GM18508 (cell line): ENCODE measurements around the gene C18orf32.
"Not testable (repeated sequence)": the region's sequence is repeated elsewhere in the genome, so short reads cannot be mapped to it uniquely, and the experiment has no call there.

ENCODE experiments used
- ATAC-seq: cut with Tn5 transposase; IDR thresholded peaks from one replicate; pipeline ENCODE4 v1.9.1; 2021; ENCODE audit warnings: moderate number of reproducible peaks; ENCODE audit not compliant: insufficient read depth, unreplicated experiment

C18orf32 gene

DNA sequence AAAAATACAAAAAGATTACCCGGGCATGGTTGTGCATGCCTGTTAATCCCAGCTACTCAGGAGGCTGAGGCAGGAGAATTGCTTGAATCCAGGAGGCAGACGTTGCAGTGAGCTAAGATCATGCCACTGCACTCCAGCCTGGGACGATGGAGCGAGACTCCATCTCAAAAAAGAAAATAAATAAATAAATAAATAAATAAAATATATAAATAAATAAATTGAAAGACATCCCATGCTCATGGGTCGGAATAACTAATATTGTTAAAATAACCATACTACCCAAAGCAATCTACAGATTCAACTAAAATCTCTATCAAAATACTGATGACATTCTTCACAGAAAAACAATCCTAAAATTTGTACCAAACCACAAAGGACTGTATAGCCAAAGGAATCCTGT, 19.4 kb upstream of the C18orf32 start:
- not testable (repeated sequence) for ATAC-seq

DNA sequence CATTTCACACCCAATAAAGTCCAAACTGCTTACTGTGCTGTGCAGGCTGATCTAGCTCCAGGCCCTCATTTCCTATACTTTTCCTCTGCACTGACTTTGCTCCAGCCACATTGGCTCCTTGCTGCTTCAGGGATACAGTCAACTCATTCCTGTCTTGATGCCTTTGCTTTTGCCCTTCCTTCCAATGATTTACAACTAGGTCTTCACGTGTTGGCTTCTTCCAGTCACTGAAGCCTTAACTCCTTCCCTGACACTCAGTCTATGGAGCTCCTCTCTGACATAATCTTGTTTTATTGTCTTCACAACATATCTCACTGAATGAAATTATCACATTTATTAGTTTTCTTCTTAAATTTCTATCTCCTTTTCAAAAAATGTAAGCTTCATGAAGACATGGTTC, 16.9 kb upstream of the C18orf32 start:
- ATAC-seq = no peak

DNA sequence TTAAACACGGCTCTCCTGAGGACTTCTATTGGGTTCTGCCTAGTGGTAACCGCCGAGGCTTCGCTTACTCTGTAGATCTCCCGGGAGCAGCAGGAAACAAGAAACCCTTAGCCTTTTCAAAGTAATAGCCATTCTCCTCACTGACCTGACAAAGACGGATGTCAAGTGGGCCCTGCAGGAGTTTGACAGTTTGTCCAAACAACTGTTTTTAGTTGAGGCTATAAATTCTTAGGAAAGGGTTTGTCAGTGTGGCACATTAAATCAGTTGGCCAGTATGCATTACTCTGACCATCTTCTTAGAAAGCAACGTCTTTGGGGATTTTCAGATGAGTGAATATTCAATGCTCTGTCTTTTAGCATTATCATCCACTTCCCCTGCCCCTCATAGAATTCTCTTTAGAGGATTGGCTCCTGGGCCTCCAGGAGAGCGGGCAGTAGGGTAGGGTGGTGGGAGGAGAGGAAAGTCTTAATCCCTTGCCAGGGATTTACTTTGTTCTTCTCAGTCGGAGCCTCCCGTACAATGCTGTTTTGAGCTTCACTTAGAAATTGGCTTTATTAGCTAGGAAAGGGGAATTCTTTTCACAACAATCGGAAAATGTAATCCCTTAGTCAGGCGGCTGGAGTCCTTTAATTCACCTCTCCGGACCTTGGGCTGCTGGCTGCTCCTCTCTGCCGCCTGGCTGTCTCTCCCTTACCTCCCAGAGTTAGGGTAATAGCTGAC, 13.3 kb upstream of the C18orf32 start:
- no peak for ATAC-seq

DNA sequence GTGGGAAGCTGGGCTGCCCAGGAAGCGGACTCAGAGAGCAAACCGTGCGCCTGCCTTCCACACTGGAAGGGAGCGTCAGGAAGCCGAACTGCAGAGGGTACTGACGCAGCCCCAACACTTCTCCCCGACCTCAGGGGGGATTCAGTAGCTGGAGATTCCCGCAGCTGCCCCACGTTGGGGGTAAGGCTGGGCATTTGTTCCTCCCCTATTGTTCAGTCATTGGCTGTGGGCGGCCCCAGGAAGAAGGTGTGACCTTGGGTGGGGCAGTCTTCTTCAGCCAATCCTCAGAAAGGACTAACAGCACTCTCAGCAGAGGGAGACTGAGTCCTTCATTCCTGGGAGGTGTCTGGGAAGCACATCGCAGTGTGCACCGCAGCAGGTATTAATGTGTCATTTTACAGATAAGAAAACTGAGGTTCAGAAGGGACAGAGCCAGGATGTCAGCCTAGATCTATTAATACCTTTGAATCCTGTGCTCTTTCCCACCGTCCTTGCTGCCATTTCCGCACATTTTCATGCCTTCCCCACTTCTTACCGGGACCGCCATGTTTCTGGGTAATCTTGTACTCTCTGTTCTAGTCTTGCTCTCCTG, 12.1 kb upstream of the C18orf32 start:
- no peak for ATAC-seq

DNA sequence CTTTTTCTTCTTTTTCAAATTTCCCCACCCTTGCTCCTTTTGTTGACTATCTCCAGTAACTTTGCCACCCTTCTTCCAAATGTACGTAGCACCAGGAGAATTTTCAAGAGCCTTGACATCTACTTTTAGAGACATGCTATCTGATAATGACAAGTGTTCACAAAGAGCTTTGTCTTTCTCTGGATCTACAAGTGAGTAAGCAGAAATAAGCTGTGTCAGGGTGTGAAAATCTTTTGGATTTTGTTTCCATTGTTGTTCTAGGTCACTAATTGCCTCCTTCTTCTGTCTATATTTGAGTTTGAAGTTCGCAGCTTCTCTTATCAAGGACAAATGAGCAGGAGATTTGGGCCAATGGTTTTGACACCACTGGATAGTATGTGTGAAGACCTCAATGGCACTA, 8.4 kb upstream of the C18orf32 start:
- ATAC-seq = no peak

DNA sequence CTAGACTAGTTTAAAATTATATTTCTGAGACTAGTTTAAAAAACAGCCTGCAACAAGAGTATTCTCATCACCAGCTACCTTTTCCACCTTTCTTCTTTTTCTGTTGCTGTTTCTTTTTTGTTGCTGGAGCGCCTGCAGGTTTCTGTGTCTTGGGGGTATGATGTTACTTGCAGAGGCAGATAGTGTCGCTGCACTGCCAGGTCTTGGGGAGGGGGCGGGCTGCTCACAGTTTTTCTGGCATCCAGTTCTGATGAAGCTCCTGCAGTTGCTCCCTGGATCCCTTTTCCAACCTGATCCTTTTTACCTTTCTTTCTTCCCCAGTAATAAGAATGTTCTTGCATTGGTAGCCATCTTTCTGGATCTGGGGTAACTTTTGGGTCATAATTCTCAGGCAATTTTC, 8.0 kb upstream of the C18orf32 start:
- ATAC-seq = no peak

DNA sequence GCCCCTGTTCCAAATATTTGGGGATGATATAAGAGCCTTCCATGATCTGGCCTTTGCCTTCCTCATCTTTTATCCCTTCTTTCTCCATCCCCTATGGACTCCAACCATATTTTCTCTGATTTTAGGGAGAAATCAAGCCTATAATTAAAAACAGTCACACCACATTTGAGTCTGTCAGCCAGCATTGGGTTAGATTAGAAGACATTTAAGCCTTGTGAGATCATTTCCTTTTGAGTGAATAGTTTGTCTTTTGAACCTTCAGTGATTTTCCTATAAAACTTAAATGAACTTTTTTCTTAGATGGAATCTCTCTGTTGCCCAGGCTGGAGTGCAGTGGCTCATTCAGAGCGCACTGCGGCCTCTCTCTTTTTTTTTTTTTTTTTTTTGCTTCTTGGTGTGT, 7.6 kb upstream of the C18orf32 start:
- no peak for ATAC-seq

DNA sequence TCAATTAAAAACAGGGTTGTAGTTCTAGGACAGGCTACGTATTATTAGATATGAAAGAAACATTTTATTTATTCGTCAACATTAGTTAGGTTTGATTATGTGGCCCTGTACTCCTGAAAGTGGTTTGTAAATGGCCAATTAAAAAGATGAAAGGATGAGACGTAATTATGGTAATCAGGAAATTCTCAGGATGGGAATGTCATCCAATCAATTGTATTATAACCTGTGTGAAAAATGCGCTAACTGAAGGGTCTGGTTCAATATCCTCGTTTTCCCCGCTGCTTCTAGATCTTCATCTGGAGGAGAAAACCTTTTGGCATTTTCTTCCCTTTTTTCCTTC, 5.6 kb upstream of the C18orf32 start:
- no peak for ATAC-seq

DNA sequence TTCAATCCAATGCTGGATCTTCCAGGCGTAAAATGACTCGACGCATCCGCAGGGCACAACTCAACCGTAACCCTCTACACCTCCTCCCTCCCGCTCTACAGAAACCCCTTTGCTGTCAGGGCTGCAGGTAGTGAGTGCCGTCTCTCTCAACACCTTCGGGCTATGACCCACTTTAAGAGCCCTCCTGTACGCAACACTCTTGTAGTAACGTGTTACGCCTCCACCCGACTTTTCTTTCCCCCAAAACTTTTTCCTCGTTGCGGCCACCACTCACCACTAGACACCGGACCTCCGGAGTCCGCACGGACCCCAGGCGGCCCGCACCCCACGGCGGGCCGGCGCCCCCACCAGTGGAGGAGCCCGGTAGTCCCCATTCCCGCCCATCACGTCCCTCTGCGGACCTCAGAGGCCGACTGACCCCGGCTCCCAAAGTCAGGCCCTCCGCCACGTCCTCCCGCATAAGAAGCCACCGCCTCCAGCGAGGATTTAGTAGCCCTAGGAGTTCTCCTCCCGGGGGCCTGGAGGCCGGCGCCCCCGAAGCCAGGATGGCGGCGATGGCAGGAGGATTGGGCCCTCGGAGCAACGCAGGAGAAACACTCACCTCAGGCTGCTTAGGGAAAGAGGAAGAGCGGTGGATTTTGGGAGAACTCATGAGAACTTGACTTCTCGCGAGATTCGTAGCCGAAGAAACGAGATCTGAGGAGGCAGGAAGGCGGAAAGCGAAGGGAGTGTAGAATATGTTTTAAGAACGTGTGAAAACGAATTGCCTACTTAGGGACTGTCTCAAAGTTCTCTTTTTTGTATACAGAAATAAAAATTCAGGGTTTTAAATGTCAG, 5.0 kb upstream of the C18orf32 start, which contains the start of gene RPL17:
TSS of gene RPL17 (minus strand) at position 609 of the 837 bp plus-strand sequence.
- ATAC-seq = peak; percentile 47

DNA sequence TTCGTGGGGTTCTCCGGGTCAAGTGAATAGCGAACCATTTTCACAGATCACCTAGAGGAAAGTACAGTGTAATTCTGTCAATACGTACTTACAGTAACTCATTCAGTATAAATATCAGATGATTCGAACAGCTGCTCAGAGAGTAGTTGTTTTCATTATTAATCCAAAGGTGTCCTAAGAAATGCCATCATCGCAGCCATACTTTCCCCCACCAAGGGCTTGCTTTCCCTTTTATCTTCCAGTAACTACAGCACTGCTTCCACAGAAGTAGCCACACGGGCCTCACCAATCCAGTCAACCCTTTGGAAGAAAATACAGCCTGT, 4.5 kb upstream of the C18orf32 start:
- ATAC-seq = no peak

DNA sequence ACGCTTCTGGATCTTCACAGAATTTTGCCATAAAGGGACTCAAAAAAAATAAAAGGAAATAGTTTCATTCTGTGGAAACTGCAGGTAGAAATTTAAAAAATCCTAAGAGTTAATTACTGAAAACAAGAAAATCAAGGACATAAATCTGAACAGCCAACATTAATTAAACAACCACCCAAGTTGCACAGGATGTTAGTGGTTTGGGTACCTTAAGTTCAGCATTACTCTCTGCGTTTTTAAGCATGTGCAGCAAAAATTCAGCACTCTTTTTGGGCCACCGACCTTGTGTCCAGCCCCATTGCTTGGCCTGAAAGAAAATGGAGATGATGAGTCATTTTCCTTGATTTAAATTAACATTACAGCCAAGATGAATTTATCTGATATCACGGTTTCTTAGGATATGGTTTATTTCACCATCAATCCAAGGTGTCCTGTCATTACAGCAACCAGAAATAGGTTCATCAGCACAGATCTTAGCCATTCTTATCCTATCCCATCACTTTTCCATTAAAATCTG, 3.3 kb upstream of the C18orf32 start:
- no peak for ATAC-seq

DNA sequence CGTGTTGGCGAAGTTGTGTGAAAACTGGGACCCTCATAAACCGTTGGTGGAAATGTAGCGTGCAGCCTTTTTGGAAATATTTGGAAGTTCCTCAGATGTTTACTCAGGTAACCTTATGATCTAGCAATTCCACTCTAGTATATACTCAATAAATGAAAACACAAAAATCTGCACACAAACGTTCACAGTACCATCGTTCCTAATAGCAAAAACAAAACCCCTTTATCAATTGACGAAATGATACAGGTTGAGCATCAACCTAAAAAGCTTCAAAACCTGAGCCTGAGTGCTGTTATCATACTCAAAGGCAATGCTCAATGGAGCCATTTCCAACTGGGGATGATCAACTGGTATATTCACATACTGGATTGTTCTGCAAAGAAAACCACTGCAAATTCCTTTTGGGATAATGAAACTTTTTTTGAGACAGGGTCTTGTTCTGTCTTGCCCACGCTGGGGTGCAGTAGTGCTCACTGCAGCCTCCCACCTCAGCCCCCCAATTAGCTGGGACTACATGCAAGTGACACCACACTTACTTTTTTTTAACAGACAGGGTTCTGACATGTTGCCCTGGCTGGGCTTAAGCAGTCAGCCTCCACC, 777 bp upstream of the C18orf32 start:
- ATAC-seq = no peak

DNA sequence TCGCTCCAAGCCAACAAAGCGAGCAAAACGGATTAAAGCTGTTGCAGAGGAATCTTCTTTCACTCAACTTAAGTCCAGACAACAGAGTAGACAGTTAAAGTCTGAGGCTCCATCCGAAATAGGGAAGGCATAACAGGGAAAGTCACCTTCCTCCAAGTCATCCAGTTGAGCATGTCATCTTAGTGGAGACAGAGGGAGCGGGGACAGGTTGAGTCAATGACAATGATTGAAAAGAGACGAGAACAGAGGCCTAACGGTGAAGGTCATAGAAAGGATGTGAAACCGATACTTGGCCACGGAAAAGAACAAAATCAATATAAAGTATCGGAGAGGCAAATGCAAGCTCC, 455 bp downstream of the C18orf32 start:
- peak; percentile 31 for ATAC-seq

DNA sequence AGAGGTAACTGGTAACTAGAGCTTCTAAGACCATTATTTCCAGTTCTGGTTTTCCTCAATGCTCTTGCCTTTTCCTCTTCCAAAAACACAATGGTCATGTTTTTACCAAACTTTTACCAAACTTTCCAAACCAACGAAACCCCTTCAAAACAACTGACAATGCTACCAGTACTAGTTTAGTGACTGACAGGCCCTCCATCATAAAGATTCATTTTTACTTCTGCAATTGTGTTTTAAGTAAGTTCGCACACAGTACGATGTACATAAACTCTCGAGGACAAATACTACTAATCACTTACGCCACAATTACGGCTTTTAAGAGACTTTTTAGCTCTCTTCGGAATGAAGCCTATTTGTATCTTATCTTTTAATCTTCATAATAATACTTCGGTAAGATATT, 900 bp downstream of the C18orf32 start:
- ATAC-seq = no peak

DNA sequence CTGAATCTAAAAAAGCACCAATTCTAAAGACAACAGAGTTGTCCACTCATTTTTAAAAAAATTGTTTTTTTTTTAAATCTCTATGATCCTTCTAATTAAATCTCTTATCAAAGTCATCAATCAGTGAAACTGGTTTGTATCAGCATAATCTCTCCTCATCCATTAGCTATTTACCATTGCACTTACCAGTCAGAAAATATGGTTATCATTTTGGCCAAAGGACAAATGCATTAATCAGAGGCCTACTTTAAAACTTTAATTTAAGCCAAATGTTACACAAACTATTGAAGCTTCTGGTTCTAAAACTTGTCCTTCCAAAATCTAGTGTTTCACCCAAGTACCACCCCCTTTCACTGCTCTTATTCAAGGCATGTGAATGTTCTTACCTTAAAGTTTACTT, 3.8 kb downstream of the C18orf32 start:
- no peak for ATAC-seq

DNA sequence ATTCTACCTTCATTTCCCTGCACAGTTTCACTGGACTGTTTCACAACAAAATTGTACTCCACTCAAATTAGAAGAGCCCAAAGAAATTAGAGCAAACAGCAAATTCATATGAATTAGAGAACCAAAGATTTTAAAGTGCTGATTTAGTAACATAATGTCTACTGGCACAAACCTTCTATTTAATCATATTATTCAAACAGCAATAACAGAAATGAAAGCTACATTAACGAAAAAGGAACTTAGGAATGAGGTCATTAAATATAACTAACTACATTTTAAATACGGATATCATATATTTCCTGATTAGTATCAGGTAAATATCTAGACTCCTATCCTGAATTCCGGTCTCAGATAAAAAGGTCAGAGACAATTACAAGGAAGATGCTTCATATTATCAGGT, 5.1 kb downstream of the C18orf32 start:
- ATAC-seq = no peak

DNA sequence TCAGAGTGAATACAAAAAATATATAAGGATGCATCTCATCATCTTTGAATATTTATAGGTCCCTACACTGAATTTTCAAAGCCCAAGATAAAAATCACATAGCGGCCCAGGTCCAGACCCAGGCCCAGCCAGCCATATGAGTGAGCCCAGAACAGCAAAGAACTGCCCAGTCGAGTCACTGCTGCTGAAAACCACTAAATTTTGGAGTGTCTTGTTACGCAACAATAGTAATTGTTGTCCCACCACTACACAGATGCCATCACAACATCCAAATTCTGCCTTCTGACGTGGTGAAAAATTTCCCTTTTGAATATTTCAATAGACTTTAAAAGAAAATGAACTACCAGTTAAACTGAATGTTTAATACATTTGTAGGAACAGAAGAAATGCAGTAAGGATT, 5.7 kb downstream of the C18orf32 start:
- ATAC-seq = no peak

DNA sequence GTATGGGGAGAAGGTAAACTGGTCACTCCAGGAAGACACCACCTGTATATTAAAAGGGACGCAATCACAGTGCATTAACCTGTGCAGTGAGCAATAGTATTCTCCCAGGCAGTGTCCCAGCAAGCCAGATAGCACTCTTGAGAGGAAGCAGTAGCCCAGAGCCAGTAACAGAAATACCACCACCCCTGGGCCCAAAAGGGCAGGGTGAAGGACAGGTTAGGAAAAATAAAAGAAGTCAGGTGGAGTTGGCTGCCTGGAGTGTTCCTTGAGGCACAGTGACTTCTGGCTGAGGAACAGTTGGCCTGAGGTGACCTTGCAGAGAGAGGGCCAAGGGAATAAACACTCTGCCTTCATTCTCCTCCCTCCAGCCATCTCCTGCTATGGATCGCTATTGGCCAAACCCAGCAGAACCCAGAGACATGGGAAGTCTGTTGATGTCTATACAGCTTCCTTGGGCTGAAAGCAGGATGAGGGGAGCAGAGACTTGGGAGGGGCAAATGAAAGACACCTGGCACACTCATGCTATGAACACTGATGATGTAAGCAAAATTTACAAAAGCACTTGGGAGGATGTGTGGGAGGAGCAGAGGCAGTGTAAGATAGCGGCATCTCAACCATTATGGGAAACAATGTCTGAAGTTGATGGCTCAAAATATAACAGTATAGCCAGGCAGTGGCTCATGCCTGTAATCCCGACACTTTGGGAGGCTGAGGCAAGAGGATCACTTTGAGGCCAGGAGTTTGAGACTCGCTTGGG, 7.5 kb downstream of the C18orf32 start:
- no peak for ATAC-seq

DNA sequence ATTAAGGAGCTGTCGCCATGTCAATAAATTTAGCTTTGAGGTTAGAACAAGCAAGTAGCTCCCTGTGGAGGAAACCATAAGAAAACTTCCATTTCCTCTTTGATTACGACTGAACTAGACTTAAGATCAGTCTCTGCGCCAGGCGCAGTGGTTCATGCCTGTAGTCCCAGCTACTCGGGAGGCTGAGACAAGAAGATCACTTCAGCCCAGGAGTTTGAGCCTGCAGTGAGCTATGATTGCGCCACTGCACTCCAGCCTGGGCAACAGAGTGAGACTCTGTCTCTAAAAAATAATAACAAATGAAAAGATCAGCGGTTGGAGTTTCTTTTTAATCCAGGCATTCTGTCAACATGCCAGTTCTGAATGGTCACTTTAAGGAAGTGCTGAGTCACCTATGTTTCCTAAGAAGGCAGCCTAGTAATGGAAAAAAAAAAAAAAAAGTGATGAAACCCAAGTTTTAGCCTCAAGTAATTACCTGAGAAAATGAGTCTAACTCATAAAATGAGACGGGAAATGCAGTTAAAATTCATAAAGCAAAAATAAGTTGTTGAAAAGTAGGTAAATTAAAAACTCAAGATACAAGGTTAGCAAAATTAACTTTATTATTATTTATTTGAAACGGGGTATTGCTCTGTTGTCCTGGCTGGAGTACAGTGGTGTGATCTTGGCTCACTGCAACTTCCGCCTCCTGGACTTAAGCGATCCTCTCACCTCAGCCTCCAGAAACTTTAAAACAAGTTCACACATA, 10.2 kb downstream of the C18orf32 start:
- ATAC-seq = no peak

DNA sequence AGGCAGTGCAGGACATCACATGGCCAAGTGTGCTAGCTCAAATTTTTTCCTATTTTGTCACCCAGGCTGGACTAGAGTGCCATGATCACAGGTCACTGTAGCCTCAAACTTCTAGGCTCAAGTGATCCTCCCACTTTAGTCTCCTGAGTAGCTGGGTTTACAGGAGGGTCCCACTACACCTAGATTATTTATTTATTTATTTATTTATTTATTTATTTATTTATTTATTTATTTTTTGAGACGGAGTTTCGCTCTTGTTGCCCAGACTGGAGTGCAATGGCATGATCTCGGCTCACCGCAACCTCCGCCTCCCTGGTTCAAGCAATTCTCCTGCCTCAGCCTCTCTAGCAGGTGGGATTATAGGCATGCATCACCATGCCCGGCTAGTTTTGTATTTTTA, 12.1 kb downstream of the C18orf32 start:
- ATAC-seq = not testable (repeated sequence)
